HL-60 (cell line): ENCODE data around the gene DYRK3.

Experiments used
- GABPA ChIP-seq: IDR thresholded peaks from 2 replicates; pipeline ENCODE4 v1.6.1; 2012; ENCODE audit warnings: low read depth
- POLR2AphosphoS5 ChIP-seq: IDR thresholded peaks from 2 replicates; pipeline ENCODE4 v1.6.1; 2012; ENCODE audit warnings: low read depth
- SPI1 ChIP-seq: IDR thresholded peaks from 2 replicates; pipeline ENCODE4 v1.6.1; 2012; ENCODE audit warnings: low read depth, mild to moderate bottlenecking, borderline replicate concordance
- TF ChIP-seq, protein P1 (sequence below): IDR thresholded peaks from one replicate; pipeline ENCODE4 v1.5.1; 2011; ENCODE audit warnings: low read length, control low read depth, inconsistent platforms; ENCODE audit not compliant: insufficient read depth
- TF ChIP-seq, protein P2 (sequence below): IDR thresholded peaks from 2 replicates; pipeline ENCODE4 v1.6.1; 2012; ENCODE audit warnings: low read depth; ENCODE audit not compliant: insufficient replicate concordance

DNA sequence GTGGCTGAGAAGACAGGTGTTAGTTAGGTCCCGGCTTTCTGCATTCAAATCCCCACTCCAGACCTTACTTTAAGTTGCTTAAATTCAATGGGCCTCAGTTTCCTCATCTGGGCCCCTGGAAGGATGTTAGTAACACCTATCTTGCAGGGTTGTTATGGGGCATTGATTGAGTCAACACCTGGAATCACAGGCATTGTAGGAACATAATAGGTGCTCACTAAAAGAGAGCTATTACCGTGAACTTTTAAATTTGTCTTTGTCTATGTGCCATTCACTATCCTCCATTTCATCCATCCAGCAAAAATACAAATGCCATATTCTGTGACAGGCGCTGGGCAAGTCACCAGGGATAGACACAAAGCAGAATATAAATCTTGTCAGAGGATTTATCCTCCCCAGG lies 38.9 kb downstream of the DYRK3 start:
- TF ChIP-seq, protein P1, sequence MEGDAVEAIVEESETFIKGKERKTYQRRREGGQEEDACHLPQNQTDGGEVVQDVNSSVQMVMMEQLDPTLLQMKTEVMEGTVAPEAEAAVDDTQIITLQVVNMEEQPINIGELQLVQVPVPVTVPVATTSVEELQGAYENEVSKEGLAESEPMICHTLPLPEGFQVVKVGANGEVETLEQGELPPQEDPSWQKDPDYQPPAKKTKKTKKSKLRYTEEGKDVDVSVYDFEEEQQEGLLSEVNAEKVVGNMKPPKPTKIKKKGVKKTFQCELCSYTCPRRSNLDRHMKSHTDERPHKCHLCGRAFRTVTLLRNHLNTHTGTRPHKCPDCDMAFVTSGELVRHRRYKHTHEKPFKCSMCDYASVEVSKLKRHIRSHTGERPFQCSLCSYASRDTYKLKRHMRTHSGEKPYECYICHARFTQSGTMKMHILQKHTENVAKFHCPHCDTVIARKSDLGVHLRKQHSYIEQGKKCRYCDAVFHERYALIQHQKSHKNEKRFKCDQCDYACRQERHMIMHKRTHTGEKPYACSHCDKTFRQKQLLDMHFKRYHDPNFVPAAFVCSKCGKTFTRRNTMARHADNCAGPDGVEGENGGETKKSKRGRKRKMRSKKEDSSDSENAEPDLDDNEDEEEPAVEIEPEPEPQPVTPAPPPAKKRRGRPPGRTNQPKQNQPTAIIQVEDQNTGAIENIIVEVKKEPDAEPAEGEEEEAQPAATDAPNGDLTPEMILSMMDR: no peak
- no peak for TF ChIP-seq GABPA
- TF ChIP-seq POLR2AphosphoS5: no peak
- TF ChIP-seq SPI1: no peak
- TF ChIP-seq, protein P2, sequence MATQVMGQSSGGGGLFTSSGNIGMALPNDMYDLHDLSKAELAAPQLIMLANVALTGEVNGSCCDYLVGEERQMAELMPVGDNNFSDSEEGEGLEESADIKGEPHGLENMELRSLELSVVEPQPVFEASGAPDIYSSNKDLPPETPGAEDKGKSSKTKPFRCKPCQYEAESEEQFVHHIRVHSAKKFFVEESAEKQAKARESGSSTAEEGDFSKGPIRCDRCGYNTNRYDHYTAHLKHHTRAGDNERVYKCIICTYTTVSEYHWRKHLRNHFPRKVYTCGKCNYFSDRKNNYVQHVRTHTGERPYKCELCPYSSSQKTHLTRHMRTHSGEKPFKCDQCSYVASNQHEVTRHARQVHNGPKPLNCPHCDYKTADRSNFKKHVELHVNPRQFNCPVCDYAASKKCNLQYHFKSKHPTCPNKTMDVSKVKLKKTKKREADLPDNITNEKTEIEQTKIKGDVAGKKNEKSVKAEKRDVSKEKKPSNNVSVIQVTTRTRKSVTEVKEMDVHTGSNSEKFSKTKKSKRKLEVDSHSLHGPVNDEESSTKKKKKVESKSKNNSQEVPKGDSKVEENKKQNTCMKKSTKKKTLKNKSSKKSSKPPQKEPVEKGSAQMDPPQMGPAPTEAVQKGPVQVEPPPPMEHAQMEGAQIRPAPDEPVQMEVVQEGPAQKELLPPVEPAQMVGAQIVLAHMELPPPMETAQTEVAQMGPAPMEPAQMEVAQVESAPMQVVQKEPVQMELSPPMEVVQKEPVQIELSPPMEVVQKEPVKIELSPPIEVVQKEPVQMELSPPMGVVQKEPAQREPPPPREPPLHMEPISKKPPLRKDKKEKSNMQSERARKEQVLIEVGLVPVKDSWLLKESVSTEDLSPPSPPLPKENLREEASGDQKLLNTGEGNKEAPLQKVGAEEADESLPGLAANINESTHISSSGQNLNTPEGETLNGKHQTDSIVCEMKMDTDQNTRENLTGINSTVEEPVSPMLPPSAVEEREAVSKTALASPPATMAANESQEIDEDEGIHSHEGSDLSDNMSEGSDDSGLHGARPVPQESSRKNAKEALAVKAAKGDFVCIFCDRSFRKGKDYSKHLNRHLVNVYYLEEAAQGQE: no peak
